Stimulated activated CD8-positive, alpha-beta memory T cell treated with anti-CD3 and anti-CD28 coated beads, Interleukin-2, amount 100 ng/mL, for 1 hour (primary cell): Measurements from ENCODE around the gene FGF19.

ENCODE experiments used
- DNase-seq, 2 donors: peaks; one replicate each; pipeline ENCODE4 v3.0.0-alpha.2; 2020; ENCODE audit warnings: low read depth in 2 of 2

The FGF19 gene

DNA sequence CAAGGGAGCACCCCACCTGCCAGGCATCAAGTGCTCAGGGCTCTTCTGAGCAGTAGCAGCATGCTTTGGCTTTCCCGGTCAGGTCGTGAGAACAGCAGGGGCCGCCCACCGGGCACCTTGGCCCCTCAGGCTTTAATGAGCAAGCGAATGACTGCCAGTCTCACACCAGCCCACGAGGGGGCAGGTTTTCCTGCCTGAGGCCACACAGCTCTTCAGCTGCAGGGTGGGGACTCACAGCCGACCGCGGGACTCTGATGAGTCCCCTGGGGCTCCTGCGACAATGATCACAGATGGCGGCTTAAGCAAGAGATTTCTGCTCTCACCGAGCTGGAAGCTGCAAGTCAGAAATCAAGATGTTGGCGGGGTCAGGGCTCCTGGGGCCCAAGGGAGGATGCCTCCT, 14.3 kb upstream of the FGF19 start:
- DNase-seq, result no peak

DNA sequence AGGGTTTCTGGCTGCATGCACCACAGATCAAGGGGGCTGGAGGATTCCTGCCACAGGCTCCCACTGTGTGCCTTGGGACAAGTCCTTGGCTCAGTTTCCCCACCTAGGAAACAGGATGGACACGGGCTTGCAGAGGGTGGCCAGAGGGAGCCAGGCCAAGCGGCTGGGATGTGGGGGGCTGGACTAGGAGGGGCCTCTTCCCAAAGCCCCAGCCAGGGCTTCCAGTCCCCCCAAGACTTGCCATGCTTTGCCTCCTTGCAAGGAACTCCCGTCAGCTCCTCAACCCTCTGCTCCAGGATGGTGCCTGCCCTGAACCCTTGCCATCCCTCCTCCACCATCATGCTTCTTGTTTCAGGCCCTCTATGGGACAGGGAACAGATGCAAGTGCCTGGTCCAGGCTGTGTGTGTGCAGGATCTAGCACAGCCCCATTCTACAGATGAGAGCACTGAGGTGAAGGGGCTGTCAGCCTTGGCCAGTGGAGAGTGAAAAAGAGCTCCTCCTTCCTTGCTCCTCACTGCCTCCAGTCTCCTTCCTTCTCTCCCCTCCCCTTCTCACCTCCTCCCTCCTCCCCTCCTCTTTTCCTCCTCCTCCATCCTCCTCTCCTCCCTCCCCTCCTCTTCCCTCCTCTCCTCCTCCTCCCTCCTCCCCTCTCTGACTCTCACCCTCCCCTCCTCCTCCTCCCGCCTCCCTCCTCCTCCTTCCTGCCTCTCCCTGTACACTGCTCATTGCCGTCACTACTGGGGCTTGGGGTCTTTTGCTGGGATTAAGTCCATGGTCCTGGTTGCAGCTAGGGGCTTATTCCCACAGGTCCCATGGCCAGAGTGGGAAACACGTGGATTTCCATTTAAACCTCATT, 13.3 kb upstream of the FGF19 start:
- DNase-seq, result no peak

DNA sequence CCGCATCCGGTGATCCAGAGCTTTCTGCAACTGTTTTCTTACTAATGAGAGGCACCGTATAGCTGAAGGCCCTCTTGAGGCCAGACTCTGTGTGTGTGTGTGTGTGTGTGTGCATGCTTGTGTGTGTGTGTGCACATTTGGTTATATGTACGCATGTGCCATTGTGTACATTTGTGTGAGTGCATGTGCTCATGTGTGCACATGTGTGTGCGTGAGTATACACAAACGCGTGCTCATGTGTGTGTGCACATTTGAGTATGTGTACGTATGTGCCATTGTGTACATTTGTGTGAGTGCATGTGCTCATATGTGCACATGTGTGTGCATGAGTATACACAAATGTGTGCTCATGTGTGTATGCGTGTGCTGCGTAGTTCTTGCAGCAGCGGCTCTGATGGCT, 12.3 kb upstream of the FGF19 start:
- DNase-seq, result no peak

DNA sequence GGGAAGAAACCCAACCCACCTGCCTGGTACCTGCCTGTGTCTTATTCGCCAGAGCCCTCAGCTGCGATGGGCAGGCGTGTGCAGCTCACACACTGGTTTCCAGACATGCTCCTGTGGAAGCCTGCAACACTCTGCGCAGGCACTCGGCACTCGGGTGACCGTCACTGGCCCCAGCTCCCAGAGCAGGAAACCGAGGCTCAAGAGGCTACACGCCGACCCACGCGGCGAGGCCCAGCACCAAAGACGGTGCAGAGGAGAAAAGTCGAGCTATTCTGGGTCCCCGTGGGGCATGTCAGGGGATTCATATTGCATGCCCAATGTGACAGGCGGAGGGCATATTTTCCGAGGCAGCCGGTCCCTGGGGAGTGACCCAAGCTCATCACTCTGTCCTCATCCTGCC, 11.6 kb upstream of the FGF19 start:
- no peak for DNase-seq

GRCh38 chr11:69711822-69712801, 8.3 kb upstream of the FGF19 start:
- no peak for DNase-seq

DNA sequence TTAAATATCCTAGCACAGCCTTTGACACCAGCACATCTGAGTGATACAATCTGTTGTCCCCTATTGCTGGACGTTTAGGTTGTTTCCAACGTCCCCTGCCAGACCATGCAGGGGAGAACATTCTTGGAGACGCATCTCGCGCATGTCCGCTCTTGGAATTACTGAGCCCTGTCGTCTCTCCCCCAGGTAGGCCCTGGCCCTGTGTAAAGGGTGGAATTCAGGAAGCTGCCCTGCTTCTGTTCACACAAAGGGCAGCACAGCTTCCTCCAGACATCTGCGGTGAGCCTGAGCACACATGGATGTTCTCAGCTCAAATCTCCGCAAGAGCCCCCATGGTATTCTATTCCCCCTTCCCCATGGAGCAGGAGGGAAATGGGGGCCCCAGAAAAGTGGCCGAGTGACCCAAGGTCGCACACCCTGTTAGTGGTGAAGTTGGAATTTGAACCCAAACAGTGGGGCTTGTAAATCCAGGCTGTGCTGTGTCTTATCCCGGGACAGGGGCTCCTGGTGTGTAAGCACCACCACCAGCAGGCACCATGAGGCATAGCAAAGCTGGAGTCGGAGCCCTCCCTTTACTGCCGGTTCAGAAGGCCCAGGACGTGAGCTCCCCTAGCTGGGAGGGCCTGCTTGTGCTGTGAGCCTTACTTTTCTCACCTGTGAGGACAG, 5.0 kb upstream of the FGF19 start:
- no peak for DNase-seq

- DNase-seq, result no peak
Measured at GRCh38 chr11:69707176-69707575, 3.4 kb upstream of the FGF19 start.

DNA sequence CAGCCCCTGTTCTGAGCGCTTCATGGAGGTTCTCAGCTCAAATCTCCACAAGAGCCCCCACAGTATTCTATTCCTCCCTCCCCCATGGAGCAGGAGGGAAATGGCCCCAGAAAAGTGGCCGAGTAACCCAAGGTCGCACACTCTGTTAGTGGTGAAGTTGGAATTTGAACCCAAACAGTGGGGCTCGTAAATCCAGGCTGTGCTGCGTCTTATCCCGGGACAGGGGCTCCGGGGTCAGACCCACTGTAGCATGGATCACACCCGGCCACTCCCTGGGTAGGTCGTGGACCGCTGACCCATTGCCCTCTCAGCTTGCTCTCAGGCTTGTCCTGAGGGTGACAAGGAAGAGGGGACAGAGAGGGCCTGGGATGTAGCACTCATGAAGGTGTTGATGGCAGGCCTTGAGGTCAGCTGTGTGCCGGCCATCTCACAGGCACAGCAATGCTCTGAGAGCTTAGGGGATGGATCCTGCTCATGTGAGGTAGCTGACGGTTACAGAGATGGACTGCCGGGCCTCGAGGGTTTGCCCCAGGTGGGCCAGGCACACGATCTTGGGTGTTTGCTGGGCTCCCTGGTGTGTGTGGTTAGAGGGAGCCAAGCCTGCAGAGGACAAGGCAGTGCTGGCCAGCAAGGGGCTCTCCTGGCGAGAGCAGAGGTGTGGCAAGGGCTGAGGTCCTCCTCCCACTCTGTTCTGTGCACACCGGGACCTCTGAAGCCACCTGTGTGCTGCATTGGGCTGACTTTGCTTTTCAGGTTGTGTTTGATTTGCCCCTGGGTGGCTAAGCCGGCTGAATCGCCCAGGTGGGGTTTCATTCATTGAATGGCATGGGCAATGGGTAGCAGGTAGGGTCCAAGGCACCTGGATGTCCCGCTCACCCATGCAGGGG, 2.3 kb upstream of the FGF19 start:
- no peak for DNase-seq

DNA sequence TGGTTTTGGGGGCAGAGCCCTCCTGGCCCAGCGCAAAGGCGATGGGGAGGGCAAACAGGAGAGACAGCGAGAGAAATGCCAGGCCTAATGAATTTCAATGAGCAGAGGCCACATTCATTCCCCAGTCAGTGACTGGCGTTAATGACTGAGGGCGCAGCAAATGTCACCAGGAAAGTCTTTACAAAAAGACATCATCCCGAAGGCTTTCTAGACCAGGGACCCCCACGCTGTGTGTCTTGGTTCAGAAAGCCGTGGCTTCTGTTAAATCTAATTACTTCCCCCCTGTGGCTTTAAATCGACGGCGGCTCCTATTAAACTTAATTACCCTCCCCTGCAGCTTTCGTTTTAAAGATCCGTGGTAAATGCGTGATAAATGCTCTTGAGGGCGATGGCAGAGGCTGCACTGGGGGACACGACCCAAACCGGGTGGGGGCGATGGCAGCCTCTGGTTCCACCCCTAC, 1.6 kb upstream of the FGF19 start:
- no peak for DNase-seq

- DNase-seq, result no peak
Measured at GRCh38 chr11:69704508-69705253, 859 bp upstream of the FGF19 start.

DNA sequence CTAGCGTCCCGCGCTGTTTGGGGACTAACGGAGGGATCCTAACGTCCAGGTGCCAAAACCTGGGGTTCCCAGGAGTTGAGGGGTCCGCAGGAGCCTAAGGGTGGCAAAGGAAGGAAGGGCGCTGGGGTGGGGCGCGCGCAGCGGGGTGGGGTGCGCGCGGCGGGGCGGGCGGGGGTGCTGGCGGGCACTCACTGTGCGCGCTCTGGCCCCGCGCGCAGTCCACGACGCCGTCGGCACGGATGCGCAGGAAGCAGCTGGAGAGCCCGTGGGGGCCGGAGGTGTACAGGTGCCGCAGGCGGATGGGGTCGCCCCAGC, 412 bp downstream of the FGF19 start:
- DNase-seq, result no peak

DNA sequence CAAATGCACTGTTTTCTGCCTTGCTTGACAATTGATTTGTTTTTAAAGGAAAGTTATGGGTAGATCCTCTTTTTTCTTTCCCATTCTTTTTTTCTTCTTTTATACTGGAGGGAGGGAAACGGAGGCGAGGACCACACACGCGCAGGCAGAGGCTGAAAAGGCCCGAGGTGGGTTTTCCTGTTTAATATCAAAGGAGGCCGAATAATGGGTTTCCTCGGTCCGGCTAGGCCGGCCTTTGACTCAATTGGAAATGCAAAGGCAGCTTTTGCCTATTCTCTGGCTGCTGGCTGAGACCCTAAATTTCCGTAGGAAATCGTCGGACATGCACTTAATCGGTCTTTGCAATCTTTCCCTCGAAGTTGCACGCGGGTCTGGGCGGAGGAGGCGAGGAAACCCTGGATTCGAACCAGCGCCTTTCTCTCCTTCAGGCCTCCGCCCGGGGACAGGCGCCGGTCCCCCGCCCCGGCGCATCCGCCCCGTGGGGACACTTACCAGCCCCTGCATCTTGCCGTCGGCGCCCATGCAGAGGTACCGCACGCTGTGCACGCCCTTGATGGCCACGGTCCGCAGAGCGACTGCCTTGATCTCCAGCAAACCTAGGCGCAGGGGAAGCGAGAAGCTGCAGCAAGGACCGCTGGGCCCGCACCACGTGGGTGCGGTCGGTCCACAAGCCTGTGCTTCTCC, 911 bp downstream of the FGF19 start:
- DNase-seq, result no peak

DNA sequence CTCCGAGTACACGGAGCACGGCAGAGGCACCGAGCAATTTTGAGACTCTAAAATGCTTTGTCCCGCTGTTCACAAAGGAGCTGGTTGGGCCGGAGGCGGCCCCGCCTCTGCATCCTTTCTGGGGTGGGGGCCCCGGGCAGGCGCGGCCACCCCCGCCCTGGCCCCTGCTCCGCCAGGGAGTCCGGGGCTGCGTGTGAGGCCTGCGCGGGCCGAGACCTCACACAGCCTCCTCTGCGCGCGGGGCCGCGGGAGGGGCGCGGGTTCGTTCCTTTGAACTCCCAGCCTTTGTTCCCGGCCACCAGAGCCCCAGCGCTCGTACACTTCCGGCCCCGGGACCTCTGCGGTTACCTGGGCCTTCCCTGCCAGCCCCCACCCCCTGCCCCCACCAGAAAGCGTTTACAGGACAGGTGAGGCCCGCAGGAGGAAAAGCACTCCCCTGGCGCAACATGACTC, 1.6 kb downstream of the FGF19 start:
- no peak for DNase-seq

DNA sequence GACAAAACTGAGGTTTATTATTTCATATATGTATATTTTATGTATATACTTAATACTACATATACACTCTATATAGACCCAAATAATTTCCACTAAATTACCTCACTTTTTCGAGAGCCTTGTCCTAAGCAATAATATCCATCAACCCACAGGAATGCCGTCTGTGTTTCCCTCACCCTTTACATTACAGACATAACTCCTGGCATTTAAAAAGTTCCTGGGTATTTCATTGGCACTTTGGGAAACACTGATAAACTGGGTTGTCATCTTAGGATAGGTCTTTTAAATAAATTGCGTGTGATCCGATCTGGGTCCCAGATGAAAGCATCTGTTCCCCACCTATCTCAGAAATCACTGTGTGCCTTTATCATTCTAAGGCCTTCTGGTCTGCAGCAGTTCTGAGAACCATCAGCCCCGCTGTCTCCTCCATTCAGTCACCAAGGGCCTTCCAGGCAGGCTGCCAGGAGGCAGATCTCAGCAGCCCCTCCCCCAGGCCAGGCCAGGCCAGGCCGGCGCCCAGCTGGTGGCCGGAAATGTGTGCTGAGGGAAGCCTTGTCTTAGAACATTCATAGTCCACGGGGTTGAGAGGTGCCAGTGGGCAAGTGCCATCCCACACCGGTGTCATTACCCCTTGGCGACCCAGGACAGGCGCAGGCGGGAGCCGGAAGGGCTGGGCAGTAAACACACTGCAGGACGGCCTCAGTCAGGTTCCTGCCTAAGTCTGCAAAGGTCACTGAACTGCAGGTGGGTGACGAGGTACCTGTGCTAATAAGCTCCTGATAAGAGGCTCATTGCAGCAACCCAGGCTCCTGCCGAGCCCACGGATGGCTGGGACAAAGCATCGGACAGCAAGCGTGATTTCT, 3.3 kb downstream of the FGF19 start:
- no peak for DNase-seq

- DNase-seq, result no peak
Measured at GRCh38 chr11:69699213-69699612, 4.6 kb downstream of the FGF19 start.

DNA sequence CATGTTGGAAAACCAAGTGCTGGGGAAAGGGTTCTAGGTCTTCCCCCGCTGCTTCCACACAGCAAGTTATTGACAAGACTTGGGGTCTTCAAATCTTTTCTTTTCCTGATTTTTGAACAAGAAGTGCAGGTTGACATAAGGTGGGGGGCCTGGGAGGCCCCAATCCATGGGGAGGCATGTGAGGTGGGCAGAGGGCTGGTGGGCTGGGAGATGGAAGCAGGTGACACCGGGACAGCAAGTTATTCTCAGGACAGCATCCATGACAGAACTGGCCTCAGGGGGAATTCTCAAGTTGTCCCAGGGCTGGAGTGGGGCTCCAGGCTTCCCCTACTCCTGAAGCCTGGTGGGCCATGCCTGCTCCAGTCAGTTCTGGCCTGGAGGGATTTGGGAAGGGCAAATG, 5.5 kb downstream of the FGF19 start:
- DNase-seq, result no peak

DNA sequence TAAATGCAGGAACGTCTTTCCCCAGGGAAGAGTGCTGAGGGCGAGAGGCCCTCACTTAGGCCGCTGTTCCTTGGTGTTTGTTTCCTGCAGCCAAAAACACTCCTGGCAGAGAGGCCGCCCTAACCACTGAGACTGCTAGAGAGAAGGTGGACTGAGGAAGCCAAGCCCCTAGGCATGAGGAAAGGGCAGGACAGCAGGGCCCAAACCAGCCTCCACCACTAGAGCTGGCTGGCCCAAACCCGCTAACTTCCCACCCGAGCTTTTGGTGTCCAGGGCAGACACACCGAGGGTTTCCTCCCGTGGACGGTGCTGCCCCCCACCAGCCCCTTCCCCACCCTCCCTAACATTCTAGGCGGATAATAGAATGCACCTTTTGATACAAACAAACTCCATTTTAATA, 6.0 kb downstream of the FGF19 start:
- no peak for DNase-seq

- DNase-seq, result no peak
Measured at GRCh38 chr11:69697469-69697843, 6.4 kb downstream of the FGF19 start.
